Activated T-cell treated with anti-CD3 and anti-CD28 coated beads for 24 hours (primary cell): ENCODE measurements around the gene RNF128.

Experiments
- DNase-seq: peaks from one replicate; pipeline ENCODE4 v3.0.0-alpha.2; 2020; ENCODE audit warnings: low read depth

RNF128 gene

DNA sequence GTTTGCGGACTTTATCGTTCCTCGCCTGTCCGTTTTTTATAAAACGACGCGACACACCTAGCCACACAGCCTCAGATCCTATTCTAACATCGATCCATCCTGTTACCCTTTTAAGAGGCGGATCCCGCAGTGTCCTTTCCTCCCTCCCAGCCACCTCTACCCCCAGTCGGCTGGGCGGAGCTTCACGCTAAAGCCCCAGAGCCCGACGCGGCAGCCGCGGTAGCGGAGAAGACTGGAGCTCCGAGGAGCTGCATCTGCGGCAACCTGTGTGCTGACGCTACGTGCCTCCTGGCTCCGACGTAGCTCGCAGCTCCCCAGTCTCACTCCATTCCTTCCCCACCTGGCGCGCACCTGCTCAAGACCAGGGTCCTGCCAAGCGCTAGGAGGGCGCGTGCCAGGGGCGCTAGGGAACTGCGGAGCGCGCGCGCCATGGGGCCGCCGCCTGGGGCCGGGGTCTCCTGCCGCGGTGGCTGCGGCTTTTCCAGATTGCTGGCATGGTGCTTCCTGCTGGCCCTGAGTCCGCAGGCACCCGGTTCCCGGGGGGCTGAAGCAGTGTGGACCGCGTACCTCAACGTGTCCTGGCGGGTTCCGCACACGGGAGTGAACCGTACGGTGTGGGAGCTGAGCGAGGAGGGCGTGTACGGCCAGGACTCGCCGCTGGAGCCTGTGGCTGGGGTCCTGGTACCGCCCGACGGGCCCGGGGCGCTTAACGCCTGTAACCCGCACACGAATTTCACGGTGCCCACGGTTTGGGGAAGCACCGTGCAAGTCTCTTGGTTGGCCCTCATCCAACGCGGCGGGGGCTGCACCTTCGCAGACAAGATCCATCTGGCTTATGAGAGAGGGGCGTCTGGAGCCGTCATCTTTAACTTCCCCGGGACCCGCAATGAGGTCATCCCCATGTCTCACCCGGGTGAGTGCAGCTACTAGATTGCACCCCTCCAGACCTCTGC, at the start of gene RNF128:
Gene RNF128 (plus strand): TSS at position 217 of the 953 bp plus-strand sequence. CDS start 213 bp downstream, at position 430.
- DNase-seq = no peak

DNA sequence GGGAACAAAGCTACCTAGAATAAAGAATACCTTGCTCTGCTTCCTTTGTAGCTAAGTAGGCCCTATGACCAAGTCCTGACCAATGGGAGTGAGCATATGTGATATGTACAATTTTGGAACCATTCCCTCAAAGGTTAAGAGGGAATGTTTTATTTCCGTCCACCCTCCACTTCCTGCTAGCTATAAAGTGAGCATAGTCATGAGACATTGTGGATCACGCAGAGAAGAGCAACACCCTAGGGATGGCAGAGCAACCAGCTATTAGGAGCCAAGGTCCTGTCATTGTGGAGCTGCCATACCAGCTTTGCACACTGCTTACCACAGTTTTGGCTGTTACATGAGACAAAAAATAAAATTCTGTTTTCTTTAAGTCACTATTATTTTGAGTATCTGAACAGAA, 45.8 kb upstream of the RNF128 start:
- no peak for DNase-seq

GRCh38 chrX:106684207-106684606, 42.3 kb upstream of the RNF128 start:
- no peak for DNase-seq

DNA sequence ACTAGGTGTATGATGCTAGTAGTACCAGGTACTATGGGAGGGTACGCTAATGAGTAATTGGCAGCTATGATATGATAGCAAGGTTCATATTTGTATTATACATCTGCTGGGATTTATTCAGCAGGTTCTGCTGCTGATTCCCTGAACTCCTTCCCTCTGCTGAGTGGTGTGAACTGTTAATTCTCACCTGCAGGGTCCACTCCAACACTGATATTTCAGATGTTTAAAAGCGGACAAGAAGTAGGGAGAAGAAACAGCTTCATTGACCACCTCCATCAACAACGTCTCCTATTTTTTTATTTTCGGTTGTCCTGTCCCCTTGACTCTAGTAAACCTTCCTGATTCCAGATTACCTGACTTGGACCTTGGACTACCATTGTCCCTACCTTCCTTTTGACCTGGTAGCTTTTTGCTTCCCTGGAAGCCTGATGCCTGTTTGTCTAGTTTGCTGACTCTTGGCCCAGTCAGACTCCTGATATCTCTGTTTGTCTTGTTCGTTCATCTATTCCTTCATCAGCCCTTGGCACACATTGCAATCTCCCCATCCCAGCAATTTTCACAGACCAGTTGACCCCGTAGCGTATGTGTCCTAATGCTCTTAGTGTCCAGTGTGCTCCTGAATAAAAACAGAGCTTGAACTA, 34.0 kb upstream of the RNF128 start:
- DNase-seq = no peak

DNA sequence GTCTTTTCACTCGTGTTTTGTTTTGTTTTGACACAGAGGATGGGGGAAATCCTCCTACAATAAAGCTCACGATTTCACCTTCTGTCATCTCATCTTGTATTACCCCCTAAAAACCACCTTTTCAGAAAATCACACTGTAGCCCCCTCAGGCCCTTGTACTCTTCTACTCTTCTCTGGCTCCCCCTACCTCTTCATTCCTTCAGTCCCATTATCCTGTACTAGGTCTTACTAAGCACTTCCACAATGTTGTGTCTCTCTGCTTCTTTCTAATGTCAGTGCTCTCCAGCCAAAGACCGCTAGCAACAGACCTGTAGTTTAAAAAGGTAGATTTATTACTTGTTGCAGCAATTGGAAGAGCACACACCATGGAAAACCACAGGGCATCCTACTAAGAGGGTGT, 30.0 kb upstream of the RNF128 start:
- no peak for DNase-seq

GRCh38 chrX:106698693-106699092, 27.8 kb upstream of the RNF128 start:
- no peak for DNase-seq

DNA sequence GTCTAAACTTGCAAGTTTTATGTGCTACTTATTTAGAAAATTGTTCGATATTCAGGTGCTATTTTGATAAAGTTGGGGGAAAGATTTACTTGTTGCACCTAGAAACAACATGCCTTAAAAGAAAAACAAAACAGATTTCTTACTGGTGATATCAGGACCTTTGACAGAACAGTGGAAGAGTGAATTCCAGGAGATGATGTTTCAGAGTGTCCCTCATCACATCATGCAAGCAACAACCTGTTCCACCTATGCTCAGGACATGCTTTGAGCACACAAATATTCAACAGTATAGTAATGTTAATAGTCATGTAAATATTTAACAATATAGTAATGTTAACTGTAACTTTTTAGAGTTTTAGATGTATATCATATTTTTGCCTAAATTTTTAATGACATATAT, 23.9 kb upstream of the RNF128 start:
- DNase-seq = no peak

- no peak for DNase-seq
These were observed 20.0 kb upstream of the RNF128 start for GRCh38 chrX:106706466-106706865.

- no peak for DNase-seq
These were observed 18.6 kb upstream of the RNF128 start for GRCh38 chrX:106707771-106708454.

- DNase-seq = no peak
These were observed 15.7 kb upstream of the RNF128 start for GRCh38 chrX:106710771-106711170.

DNA sequence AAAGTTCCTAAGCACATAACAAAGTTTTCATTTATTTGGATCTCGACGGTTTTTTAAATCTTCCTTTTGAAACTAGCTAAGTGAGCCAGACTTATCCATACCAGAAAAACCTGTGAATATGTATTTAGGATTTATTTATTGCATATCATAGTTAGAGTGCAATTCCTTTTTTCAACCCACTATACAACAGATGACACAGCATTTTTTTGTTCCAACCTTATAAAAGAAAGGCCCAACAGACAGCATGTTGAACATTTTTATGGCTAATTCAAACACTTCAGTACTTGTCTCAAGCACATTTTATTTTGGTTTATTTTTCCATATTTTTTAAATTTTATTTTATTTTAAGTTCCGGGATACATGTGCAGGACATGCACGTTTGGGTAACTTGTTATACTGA, 15.1 kb upstream of the RNF128 start:
- no peak for DNase-seq

DNA sequence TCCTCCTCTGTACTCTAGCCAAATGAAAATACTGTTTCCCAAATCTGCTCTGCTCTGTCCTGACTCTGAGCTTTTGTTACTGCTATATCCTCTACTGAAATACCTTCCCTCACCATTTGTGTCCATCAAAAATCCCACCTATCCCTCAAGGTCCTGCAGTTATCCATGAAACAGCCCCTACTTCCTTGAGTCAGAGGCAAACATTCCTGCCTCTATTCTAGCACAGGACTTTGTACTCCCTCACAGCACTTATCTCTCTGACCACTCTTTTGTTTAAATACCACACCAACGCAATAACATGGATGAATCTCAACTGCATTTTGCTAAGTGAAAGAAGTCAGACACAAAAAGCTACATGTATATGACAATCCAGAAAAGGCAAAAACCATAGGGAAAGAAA, 10.5 kb upstream of the RNF128 start:
- DNase-seq = no peak

DNA sequence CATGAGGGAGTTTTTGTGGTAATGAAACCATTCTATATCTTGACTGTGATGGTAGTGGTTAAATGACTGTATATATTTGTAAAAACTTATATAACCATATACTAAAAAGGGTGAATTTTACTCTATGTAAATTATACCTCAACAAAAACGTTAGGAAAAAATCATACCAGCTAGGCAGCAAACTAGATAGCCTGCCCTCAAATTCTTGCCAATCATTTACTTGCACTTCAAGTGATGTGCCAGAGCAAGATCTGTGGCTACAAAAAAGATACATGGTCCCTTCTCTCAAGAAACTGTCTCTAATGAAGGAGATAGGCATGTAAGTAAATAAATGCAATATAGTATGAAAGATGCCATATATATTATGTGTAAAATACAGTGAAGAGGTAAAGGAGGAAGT, 10.0 kb upstream of the RNF128 start:
- no peak for DNase-seq

DNA sequence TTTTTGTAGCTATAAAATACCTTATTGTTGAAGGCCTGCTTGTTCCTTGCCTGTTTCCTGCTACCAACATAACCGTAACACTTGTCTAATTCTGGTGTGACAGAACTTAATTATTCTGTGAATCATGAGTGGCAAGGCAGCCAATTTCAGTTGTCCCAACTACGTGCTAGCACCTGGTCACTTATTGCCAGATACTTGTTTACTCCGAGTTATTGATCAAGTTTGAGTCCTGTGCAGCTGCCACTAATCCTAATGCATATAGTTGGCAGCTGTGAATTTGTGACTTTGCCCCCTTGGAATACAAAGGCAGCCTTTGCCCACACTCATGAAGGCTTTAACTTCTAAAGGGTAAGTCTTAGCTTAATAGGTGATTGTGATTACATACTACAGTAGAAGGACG, 7.8 kb upstream of the RNF128 start:
- DNase-seq = no peak

DNA sequence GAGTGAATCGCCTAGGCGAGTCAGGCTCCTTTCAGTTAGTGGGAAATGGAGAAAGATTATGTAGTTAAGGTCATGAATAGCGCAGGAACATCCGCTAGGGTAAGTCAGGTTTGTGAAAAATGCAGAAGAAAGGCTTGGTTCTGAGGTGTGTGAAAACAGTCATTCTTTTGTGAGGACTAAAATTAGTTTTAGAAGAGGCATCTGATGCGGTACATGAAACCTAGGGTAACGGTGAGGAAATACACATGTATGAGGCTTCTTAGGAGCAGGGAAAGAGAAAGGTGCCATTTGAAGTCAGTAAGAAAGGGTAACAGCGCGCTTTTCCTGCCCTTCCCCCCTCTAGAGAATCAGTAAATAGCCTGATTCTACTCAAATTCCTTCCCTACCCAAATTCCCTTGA, 570 bp upstream of the RNF128 start:
- no peak for DNase-seq

DNA sequence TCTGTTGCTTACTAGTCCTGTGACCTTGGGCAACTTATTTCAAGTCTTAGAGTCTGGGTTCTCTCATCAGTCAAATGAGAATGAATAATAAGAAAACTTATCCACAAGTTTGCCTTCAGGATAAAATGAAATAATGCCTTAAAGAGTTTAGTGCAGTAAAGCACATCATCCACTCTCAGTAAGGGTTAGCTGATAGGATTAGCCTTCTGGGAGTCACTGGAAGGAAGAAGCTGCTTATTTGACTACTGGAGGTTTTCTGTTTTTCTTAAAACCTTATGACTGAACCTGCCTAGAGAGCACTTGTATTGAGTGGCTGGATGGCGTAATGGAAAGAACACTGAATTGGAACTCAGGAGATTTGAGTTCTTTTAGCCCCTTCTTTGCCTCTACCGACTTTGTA, 1.8 kb downstream of the RNF128 start:
- no peak for DNase-seq

GRCh38 chrX:106730401-106730800, 3.9 kb downstream of the RNF128 start:
- no peak for DNase-seq

- no peak for DNase-seq
These were observed 5.1 kb downstream of the RNF128 start for GRCh38 chrX:106731590-106731989.

DNA sequence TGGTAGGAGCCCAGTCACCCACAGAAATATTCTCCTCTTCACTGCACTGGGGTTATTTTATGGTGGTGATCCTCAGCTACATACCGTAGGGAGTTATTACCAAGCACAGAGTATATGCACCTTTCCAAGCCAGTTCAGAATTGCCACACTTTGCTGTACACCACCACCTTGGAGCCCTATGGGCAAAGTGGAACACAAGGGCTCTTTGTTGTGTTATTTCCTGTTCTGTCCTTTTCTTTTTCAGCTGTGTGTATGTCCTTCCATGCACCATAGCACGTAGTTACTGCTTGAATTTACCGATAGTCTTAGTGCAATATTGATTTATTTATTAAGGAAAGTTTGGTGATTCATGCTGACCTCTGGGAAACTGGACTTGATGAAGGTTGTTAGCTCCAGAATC, 8.3 kb downstream of the RNF128 start:
- DNase-seq = no peak

DNA sequence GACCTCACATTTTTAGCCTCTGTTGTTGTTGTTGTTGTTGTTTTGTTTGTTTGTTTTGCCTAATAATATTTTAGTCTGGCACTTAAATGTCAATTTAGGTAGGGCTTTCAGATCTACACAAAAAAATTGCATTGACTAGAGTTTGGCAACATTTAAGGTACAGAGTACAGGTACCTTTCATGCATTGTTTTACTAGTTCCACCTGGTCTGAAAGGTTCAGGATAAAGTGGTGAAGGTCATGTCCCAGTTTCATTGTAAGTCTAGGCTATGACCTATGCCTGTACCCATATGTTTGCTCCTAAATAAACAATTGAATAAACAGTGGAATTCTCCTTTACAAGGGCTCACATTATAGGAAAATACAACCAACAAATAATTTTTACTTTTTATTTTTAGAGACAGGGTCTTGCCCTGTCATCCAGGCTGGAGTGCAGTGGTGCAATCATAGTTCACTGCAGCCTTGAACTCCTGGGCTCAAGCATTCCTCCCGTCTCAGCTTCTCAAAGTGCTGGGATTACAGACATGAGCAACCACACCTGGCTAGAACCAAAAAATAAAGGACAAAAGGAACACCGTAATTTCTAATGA, 13.8 kb downstream of the RNF128 start:
- no peak for DNase-seq

GRCh38 chrX:106742193-106742592, 15.7 kb downstream of the RNF128 start:
- no peak for DNase-seq

DNA sequence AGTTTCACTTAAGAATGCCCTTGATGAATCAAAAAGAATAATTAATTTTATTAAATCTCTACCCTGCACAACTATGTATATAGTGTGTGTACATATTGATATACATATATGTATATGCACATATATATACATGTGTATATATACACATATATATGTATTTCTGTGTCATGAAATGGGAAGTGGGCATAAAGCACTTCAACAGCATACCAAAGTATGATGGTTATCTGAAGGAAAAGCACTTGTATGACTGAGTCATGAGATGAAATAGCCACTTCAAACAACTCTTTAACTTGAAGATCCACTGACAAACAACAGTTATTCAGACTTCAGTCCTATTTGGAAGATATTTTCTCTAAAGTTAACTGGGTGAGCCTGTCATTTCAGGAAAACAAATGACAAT, 16.3 kb downstream of the RNF128 start:
- no peak for DNase-seq

- DNase-seq = no peak
These were observed 21.9 kb downstream of the RNF128 start for GRCh38 chrX:106748377-106748776.
